Breast epithelium (tissue), 3 donors: ENCODE measurements around the gene SBNO1.
"Not testable (repeated sequence)": the region's sequence is repeated elsewhere in the genome, so short reads cannot be mapped to it uniquely, and the experiment has no call there.

Source experiments
- CTCF ChIP-seq, 3 donors: fragments of 450-650 bp; IDR thresholded peaks; one replicate each; pipeline ENCODE4 v1.5.1; 2016 to 2017; ENCODE audit warnings: antibody characterized with exemption in 3 of 3, mild to moderate bottlenecking in 3 of 3, moderate library complexity in 3 of 3
- POLR2A ChIP-seq: fragments of 450-650 bp; IDR thresholded peaks from one replicate; pipeline ENCODE4 v1.6.1; 2016; ENCODE audit warnings: antibody characterized with exemption, mild to moderate bottlenecking, moderate library complexity

DNA sequence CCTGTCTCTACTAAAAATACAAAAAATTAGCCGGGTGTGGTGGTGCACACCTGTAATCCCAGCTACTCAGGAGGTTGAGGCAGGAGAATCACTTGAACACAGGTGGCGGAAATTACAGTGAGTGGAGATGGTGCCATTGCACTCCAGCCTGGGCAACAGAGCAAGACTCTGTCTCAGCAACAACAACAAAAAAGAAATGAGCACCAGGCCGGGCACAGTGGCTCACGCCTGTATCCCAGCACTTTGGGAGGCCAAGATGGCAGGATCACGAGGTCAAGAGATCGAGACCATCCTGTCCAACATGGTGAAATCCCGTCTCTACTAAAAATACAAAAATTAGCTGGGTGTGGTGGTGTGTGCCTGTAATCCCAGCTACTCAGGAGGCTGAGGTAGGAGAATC lies 3.8 kb upstream of the SBNO1 start:
- not testable (repeated sequence) for TF ChIP-seq POLR2A; CTCF (IDR thresholded peaks at IDR 0.05)
